Neutrophil (primary cell): ENCODE data around the gene SETBP1.

Experiments
- H3K27ac ChIP-seq: fragments of 200-600 bp; sonication (generic); 2 replicates; pipeline ENCODE4 v1.5.1; 2016; ENCODE audit warnings: mild to moderate bottlenecking, moderate library complexity
- H3K27me3 ChIP-seq: fragments of 200-600 bp; sonication (generic); 2 replicates; pipeline ENCODE4 v1.6.0; 2016; ENCODE audit warnings: mild to moderate bottlenecking
- H3K36me3 ChIP-seq: fragments of 200-600 bp; sonication (generic); 2 replicates; pipeline ENCODE4 v1.5.1; 2017
- H3K4me1 ChIP-seq, 2 experiments: fragments of 200-600 bp in 1 of 2; sonication (generic) in 1 of 2; 1 replicate in 1 of 2; 2 replicates in 1 of 2; pipeline versions ENCODE4 v1.5.1 to v1.6.1; 2013 to 2016; ENCODE audit warnings: low read depth in 1 of 2, low read length in 1 of 2, mild to moderate bottlenecking in 1 of 2, moderate library complexity in 1 of 2; ENCODE audit not compliant: control insufficient read depth in 1 of 2, insufficient read depth in 1 of 2
- H3K4me3 ChIP-seq, 2 experiments: fragments of 200-600 bp in 1 of 2; sonication (generic) in 1 of 2; 1 replicate in 1 of 2; 2 replicates in 1 of 2; pipeline ENCODE4 v1.5.1; 2013 to 2016; ENCODE audit warnings: low read depth in 1 of 2, low read length in 1 of 2, mild to moderate bottlenecking in 1 of 2, moderate library complexity in 1 of 2
- H3K9me3 ChIP-seq: fragments of 200-600 bp; sonication (generic); 2 replicates; pipeline ENCODE4 v1.5.1; 2016
- CTCF ChIP-seq: fragments of 200-600 bp; sonication (generic); IDR thresholded peaks from 2 replicates; pipeline ENCODE4 v1.5.1; 2016; ENCODE audit warnings: antibody characterized with exemption

SETBP1 gene

DNA sequence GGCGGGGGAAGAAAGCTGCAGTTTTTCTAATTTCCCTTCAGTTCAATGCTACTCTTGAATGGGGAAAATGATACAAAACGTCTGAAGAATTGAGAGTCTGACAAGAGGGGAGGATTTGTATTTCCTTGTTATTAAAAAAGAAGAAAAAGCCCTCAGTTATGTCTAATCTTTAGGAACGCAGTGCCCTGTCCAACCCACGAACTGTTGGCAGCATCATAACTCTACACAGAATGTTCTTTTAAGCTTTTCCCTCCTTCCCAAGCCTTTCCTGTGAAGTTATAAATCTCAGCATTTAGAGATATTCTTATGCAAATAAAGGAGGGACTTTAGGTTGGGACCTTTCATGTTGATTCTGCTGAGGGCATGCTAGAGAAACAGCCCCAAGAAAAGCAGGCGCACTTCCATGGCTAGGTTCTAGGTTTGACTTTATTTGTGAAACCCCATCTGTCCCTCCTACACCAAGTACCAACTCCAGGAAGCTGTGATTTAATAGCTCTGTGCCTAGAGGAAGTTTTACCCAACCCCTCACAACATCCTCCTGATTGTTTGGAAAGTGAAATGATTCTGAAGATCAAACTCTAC is 288.6 kb downstream of the SETBP1 start:
- Histone ChIP-seq H3K27ac (no peak overlapping the region), H3K27me3 (no peaks in the 10 kb centered on the region), H3K36me3 (no peaks in the 10 kb centered on the region), H3K4me3 (no peak overlapping the region), H3K4me1 (peaks cover 12 to 14% of the 10 kb centered on the region in 2 experiments), H3K9me3 (no peaks in the 10 kb centered on the region)
- no peak for TF ChIP-seq CTCF

DNA sequence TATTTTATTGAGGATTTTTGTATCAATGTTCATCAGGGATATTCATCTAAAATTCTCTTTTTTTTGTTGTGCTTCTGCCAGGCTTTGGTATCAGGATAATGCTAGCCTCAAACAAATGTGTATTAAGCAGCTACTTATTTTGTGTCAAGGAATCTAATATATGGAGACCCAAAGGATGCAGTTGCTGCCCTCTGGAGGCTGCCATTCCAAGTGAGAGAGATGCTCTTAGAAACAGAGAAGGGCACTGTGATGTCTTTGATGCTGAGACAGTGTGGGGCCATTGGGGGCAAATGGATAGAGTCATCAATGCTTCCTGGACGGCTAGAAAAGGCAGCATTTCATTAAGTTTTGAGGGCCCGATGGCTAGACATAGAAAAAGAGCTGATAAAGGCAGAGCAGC is 292.6 kb downstream of the SETBP1 start:
- H3K4me3 ChIP-seq: no peak overlapping the region
- H3K27me3 ChIP-seq: no peaks in the 10 kb centered on the region
- no peak for TF ChIP-seq CTCF
- H3K36me3 ChIP-seq: no peaks in the 10 kb centered on the region
- H3K9me3 ChIP-seq: no peaks in the 10 kb centered on the region
- H3K4me1 ChIP-seq: peaks cover 12 to 14% of the 10 kb centered on the region in 2 experiments
- H3K27ac ChIP-seq: no peak overlapping the region

- Histone ChIP-seq H3K4me3 (no peak overlapping the region), H3K9me3 (no peaks in the 10 kb centered on the region), H3K27me3 (no peaks in the 10 kb centered on the region), H3K36me3 (no peaks in the 10 kb centered on the region), H3K4me1 (peaks cover 11 to 13% of the 10 kb centered on the region in 2 experiments), H3K27ac (no peak overlapping the region)
- no peak for TF ChIP-seq CTCF
Measured at GRCh38 chr18:44974174-44974573, 293.5 kb downstream of the SETBP1 start.

GRCh38 chr18:44977856-44978255 is 297.2 kb downstream of the SETBP1 start:
- no peaks in the 10 kb centered on the region for H3K27me3 ChIP-seq
- H3K4me3 ChIP-seq: no peak overlapping the region
- no peaks in the 10 kb centered on the region for H3K36me3 ChIP-seq
- no peak overlapping the region for H3K27ac ChIP-seq
- peaks cover 12 to 13% of the 10 kb centered on the region in 2 experiments for H3K4me1 ChIP-seq
- no peak for TF ChIP-seq CTCF
- H3K9me3 ChIP-seq: no peaks in the 10 kb centered on the region

DNA sequence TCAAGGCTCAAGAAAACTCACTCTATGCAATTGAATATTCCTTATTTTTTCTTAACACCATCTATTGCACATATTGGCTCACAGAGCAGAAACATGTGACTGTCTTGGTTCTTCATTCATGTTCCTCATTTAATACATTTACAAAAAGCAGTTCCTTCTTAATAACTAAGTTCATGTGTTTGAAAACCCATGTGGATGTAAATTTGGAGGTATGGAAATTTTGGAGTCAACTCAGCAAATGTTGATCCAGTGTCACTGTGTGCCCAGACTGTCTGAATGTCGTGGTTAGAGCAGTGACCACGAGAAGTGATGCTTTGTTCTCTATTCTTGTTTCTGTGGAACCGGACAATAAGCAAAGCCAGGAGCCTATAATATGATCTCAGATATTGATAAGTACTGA is 299.1 kb downstream of the SETBP1 start:
- TF ChIP-seq CTCF: no peak
- no peaks in the 10 kb centered on the region for H3K27me3 ChIP-seq
- H3K9me3 ChIP-seq: no peaks in the 10 kb centered on the region
- H3K4me3 ChIP-seq: no peak overlapping the region
- peaks cover 12 to 13% of the 10 kb centered on the region in 2 experiments for H3K4me1 ChIP-seq
- peak overlapping the region; percentile 51 for H3K27ac ChIP-seq
- no peaks in the 10 kb centered on the region for H3K36me3 ChIP-seq

- H3K9me3 ChIP-seq: no peaks in the 10 kb centered on the region
- no peak overlapping the region for H3K4me3 ChIP-seq
- H3K27me3 ChIP-seq: no peaks in the 10 kb centered on the region
- no peak for TF ChIP-seq CTCF
- no peak overlapping the region for H3K27ac ChIP-seq
- H3K36me3 ChIP-seq: no peaks in the 10 kb centered on the region
- peaks cover 18% of the 10 kb centered on the region in 2 experiments for H3K4me1 ChIP-seq
Measured at GRCh38 chr18:44981121-44981520, 300.4 kb downstream of the SETBP1 start.
